CD8-positive, alpha-beta memory T cell (primary cell): ENCODE measurements around the gene C10orf90. TPM values are rescaled to one million over a fixed set of nuclear protein-coding genes. Genes with fewer than 3 reads are reported as not detected.

ENCODE experiments used
- CTCF ChIA-PET: fragments of 350-600 bp; sonication (Branson Sonifier 250); formaldehyde crosslinking; loops from one replicate; lab custom pipeline; 2021; ENCODE audit warnings: antibody characterized with exemption; lab: Charles Lee
- POLR2A ChIA-PET: fragments of 350-600 bp; sonication (Branson Sonifier 250); formaldehyde crosslinking; loops from one replicate; lab custom pipeline; 2021; ENCODE audit warnings: antibody characterized with exemption; lab: Charles Lee
- DNase-seq, 5 donors: peaks; one replicate each; pipeline versions ENCODE4 v3.0.0 to v3.0.0-alpha.2; 2020 to 2022; ENCODE audit warnings: mixed read lengths in 1 of 5
- H3K27ac ChIP-seq: one replicate; pipeline ENCODE4 v1.7.0; 2013; ENCODE audit warnings: low read depth, mild to moderate bottlenecking, low read length, moderate library complexity
- H3K27me3 ChIP-seq: 2 replicates; pipeline ENCODE4 v1.7.0; 2013; ENCODE audit warnings: low read length, mild to moderate bottlenecking; ENCODE audit not compliant: insufficient read depth, poor library complexity, severe bottlenecking
- H3K36me3 ChIP-seq: 2 replicates; pipeline ENCODE4 v1.7.0; 2013; ENCODE audit warnings: mild to moderate bottlenecking, low read length, moderate library complexity; ENCODE audit not compliant: insufficient read depth
- H3K4me1 ChIP-seq: 2 replicates; pipeline ENCODE4 v1.7.0; 2013; ENCODE audit warnings: mild to moderate bottlenecking, low read length, moderate library complexity; ENCODE audit not compliant: insufficient read depth
- H3K4me3 ChIP-seq: 2 replicates; pipeline ENCODE4 v1.7.0; 2013; ENCODE audit warnings: mild to moderate bottlenecking, low read length
- H3K9me3 ChIP-seq: 2 replicates; pipeline ENCODE4 v1.7.0; 2013; ENCODE audit warnings: mild to moderate bottlenecking, low read length
- H3K27ac Mint-ChIP-seq, 8 donors: one replicate each; pipeline ENCODE4 v1.8.0; 2020 to 2021; ENCODE audit warnings: mixed read lengths in 8 of 8, mild to moderate bottlenecking in 6 of 8, inconsistent platforms in 3 of 8, moderate library complexity in 3 of 8
- H3K27me3 Mint-ChIP-seq, 2 donors: one replicate each; pipeline ENCODE4 v1.8.0; 2020 to 2021; ENCODE audit warnings: mixed read lengths in 2 of 2, mild to moderate bottlenecking in 1 of 2, moderate library complexity in 1 of 2
- H3K36me3 Mint-ChIP-seq, 3 donors: one replicate each; pipeline ENCODE4 v1.8.0; 2020 to 2021; ENCODE audit warnings: mixed read lengths in 3 of 3, inconsistent platforms in 1 of 3, mild to moderate bottlenecking in 1 of 3
- H3K4me1 Mint-ChIP-seq, 3 donors: one replicate each; pipeline ENCODE4 v1.8.0; 2020 to 2021; ENCODE audit warnings: mixed read lengths in 3 of 3, inconsistent platforms in 1 of 3, mild to moderate bottlenecking in 1 of 3
- H3K4me3 Mint-ChIP-seq, 7 donors: one replicate each; pipeline ENCODE4 v1.8.0; 2020 to 2021; ENCODE audit warnings: mixed read lengths in 7 of 7, mild to moderate bottlenecking in 6 of 7, moderate library complexity in 4 of 7, inconsistent platforms in 2 of 7
- H3K9me3 Mint-ChIP-seq, 5 donors: one replicate each; pipeline ENCODE4 v1.8.0; 2020 to 2022; ENCODE audit warnings: mixed read lengths in 5 of 5, mild to moderate bottlenecking in 3 of 5, moderate library complexity in 2 of 5, inconsistent platforms in 1 of 5
- polyA plus RNA-seq: library from polyadenylated mRNA; unstranded; fragments of 300-500 nt; fragmentation: Illumina TruSeq; gene quantifications from one replicate; pipeline ENCODE4 v1.2.3, GENCODE V29; 2021
- total RNA-seq, 2 experiments: library from RNA; stranded (reverse); gene quantifications; one replicate each; pipeline ENCODE4 v1.2.3, GENCODE V29; 2021

C10orf90 gene
- total and polyA plus RNA-seq, 3 experiments from 2014 or later, result not detected

DNA sequence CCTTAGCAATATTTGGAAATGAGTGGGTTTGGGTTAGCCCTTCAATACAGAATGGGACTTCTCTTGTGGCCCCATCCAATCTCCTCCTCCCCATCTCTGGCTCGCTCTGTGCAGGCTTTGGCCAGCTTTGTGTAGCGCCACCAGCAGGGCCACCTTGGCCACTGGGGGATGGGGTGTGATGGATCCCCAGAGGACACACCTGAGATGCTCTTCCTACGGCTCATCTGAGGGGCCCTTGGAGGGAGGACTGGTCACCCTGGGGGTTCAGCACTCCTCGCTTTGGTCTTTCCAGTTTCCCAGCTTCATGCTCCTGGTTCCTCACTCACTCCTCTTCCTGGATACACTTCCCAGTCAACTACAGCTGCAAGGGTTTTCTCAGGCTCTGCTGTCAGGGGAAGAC is 15.3 kb upstream of the C10orf90 start:
- H3K4me3 ChIP-seq, result no peak overlapping the region
- Mint-ChIP-seq H3K9me3 (peaks cover 0 to 2% (median 0%) of the 10 kb centered on the region in 5 donors), H3K27me3 (no peaks in the 10 kb centered on the region), H3K36me3 (no peaks in the 10 kb centered on the region), H3K27ac (no peak overlapping the region), H3K4me1 (no peaks in the 10 kb centered on the region), H3K4me3 (no peak overlapping the region)
- no peaks in the 10 kb centered on the region for H3K4me1 ChIP-seq
- no peak for DNase-seq
- ChIA-PET POLR2A (no interaction called here), CTCF (no interaction called here)
- H3K27ac ChIP-seq, result no peak overlapping the region
- no peaks in the 10 kb centered on the region for H3K36me3 ChIP-seq
- H3K27me3 ChIP-seq, result no peaks in the 10 kb centered on the region
- no peaks in the 10 kb centered on the region for H3K9me3 ChIP-seq

DNA sequence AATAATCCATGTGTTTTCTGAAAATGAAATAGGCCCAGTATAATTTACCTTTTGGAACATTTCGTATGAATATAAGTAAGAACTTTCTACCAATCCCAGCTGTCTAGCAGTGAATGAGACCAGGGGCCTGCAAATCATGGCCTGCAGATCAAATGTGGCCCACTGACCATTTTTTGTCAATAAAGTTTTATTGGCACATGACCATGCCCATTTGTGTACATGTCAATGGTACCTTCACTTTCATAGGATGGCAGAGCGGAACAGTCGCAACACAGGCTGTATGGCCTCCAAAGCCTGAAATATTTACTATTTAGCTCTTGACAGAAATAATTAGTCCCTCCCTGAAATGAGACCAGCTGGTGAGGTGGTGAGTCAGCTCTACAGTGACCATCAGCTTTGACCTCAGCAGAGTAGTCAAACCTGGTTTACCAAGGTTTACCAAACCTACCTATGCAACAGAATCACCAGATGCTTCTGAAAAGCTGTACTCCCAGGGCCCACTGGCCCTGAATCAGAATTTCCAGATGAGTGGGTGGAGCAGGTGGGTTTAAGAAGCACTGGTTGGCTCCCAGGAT is 13.8 kb upstream of the C10orf90 start:
- H3K4me3 Mint-ChIP-seq, result no peak overlapping the region
- Histone ChIP-seq H3K9me3 (no peaks in the 10 kb centered on the region), H3K36me3 (no peaks in the 10 kb centered on the region), H3K27me3 (no peaks in the 10 kb centered on the region), H3K27ac (no peak overlapping the region), H3K4me1 (no peaks in the 10 kb centered on the region), H3K4me3 (no peak overlapping the region)
- H3K9me3 Mint-ChIP-seq, result peaks cover 0 to 2% (median 0%) of the 10 kb centered on the region in 5 donors
- H3K4me1 Mint-ChIP-seq, result no peaks in the 10 kb centered on the region
- POLR2A ChIA-PET, result no interaction called here
- no peaks in the 10 kb centered on the region for H3K36me3 Mint-ChIP-seq
- CTCF ChIA-PET, result no interaction called here
- H3K27me3 Mint-ChIP-seq, result no peaks in the 10 kb centered on the region
- no peak overlapping the region for H3K27ac Mint-ChIP-seq
- no peak for DNase-seq

DNA sequence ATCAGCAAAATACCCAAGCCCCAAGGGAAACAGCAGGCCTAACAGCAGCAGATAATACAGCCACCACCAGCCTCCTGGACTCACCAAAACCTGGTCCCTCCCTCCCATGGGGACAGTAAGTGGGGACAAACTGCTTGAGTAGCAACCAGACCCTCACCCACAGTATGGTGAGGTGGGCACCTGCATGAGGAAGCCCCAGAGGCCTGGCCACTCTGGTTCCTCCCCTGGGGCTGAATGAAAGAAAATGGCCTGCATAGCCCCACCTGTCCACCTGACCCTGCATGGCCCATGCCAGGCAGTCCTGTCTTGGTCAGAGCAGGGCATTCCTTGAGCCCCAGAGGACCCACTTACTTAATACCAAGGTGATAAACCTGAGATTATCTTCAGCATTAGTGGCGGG is 13.0 kb upstream of the C10orf90 start:
- ChIA-PET CTCF (no interaction called here), POLR2A (no interaction called here)
- Histone ChIP-seq H3K9me3 (no peaks in the 10 kb centered on the region), H3K4me3 (no peak overlapping the region), H3K36me3 (no peaks in the 10 kb centered on the region), H3K27me3 (no peaks in the 10 kb centered on the region), H3K4me1 (no peaks in the 10 kb centered on the region), H3K27ac (no peak overlapping the region)
- Mint-ChIP-seq H3K27me3 (no peaks in the 10 kb centered on the region), H3K27ac (no peak overlapping the region), H3K9me3 (peaks cover 0 to 2% (median 0%) of the 10 kb centered on the region in 5 donors), H3K36me3 (no peaks in the 10 kb centered on the region), H3K4me3 (no peak overlapping the region), H3K4me1 (no peaks in the 10 kb centered on the region)
- no peak for DNase-seq

DNA sequence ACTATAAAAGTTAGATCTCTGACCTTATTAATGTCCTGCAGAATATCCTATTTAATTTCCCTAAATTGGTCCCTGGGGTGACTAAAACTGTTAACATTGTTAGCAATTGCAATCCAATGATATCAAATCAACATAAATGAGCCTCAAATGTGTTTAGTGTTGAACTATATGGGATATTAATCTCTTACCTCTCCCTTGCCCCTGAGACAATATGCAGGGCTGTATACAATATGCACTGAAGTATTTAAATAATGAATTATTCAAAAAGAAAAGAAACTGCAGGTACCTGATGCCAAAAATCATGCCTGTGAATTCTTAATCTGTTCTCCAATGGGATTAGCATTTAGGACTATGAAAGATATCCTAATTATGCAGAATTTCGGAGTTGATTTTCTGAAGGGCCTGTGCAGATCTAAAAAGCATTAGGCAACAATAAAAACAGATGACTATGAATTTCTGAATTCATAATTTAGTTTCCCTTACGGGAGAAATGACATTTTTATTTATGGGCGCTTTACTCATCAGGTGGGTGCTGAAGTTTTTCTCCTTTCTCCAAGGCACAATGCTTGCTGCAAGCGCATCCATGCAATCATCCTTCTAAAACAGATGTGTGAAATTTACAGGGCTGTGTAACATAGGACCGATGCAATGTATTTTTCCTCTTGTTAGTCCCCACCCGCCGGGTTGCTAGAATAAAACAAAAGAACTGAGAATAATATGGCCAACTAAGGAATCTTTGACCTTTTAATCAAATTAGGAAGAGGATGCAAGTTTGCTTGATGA is 5.4 kb upstream of the C10orf90 start:
- no peaks in the 10 kb centered on the region for H3K36me3 ChIP-seq
- Mint-ChIP-seq H3K36me3 (peaks cover 0 to 4% (median 0%) of the 10 kb centered on the region in 3 donors), H3K9me3 (peaks cover 0 to 9% (median 4%) of the 10 kb centered on the region in 5 donors), H3K4me1 (no peaks in the 10 kb centered on the region), H3K4me3 (no peak overlapping the region), H3K27me3 (peaks cover 0 to 2% of the 10 kb centered on the region in 2 donors), H3K27ac (no peak overlapping the region)
- no peak for DNase-seq
- H3K27me3 ChIP-seq, result no peaks in the 10 kb centered on the region
- H3K9me3 ChIP-seq, result no peaks in the 10 kb centered on the region
- no peaks in the 10 kb centered on the region for H3K4me1 ChIP-seq
- ChIA-PET POLR2A (no interaction called here), CTCF (no interaction called here)
- H3K4me3 ChIP-seq, result no peak overlapping the region
- H3K27ac ChIP-seq, result no peak overlapping the region

DNA sequence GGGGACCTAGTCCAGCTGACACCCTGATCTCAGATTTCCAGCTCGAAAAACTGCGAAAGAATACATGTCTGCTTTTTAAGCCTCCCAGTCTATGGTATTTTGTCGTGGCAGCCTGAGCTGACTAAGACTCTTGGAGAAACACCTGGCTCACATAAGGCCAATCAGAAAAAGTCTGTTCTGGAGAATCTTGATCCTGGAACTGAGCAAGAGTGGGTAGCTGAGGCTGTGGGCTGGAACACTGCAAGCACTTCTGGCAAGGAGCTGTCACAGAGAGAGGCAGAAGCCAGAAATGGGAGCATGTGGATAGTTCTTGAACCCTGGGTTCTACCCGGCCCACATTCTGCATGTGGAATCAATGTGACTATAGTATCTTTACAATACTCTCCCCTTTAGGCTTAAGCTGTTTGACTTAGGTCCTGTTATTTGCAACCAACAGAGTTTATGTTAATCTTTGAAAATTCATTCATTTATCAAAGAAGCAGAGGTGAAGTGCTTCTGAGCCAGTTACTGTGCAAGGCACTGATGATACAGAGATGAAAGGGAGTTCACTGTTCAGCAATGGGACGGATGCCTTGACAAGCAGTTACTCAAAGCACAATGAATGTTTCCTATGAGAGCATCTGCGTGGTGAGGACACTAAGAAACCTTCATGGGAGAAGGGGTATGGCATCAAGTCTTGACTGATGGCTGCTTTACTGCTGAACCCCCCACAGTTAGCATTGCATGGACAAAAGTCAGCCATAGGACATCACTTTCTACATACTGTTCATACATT is 4.4 kb upstream of the C10orf90 start:
- no peak for DNase-seq
- ChIA-PET POLR2A (no interaction called here), CTCF (no interaction called here)
- H3K27ac ChIP-seq, result no peak overlapping the region
- peaks cover 0 to 9% (median 4%) of the 10 kb centered on the region in 5 donors for H3K9me3 Mint-ChIP-seq
- H3K36me3 ChIP-seq, result no peaks in the 10 kb centered on the region
- H3K27ac Mint-ChIP-seq, result no peak overlapping the region
- no peak overlapping the region for H3K4me3 Mint-ChIP-seq
- no peaks in the 10 kb centered on the region for H3K9me3 ChIP-seq
- no peak overlapping the region for H3K4me3 ChIP-seq
- no peaks in the 10 kb centered on the region for H3K4me1 Mint-ChIP-seq
- no peaks in the 10 kb centered on the region for H3K4me1 ChIP-seq
- H3K27me3 ChIP-seq, result no peaks in the 10 kb centered on the region
- H3K36me3 Mint-ChIP-seq, result peaks cover 0 to 4% (median 0%) of the 10 kb centered on the region in 3 donors
- peaks cover 0 to 2% of the 10 kb centered on the region in 2 donors for H3K27me3 Mint-ChIP-seq

DNA sequence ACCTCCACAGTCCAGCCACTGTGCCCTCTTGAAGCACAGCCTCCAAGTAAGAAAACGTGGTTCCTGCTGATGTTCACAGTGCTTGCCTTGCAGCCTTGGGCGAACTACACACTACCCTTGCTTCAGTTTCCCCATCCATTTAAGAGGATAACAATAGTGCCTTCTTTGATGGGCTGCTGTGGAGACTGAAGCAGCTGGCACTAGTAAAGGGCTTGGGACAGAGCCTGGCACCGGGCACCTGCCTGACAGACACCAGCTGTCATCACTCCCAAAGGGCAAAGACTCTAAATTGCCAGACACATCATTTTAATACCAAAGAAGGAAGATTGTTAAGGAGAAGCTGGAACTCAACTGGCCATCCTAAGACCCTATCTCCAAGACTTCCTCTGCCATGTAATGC is 3.1 kb upstream of the C10orf90 start:
- no peaks in the 10 kb centered on the region for H3K9me3 ChIP-seq
- H3K36me3 ChIP-seq, result no peaks in the 10 kb centered on the region
- H3K4me1 Mint-ChIP-seq, result no peaks in the 10 kb centered on the region
- no peaks in the 10 kb centered on the region for H3K4me1 ChIP-seq
- H3K27me3 ChIP-seq, result no peaks in the 10 kb centered on the region
- no peak for DNase-seq
- CTCF ChIA-PET, result no interaction called here
- H3K27ac Mint-ChIP-seq, result no peak overlapping the region
- H3K4me3 Mint-ChIP-seq, result no peak overlapping the region
- H3K36me3 Mint-ChIP-seq, result peaks cover 0 to 4% (median 0%) of the 10 kb centered on the region in 3 donors
- H3K9me3 Mint-ChIP-seq, result peaks cover 0 to 9% (median 4%) of the 10 kb centered on the region in 5 donors
- no peak overlapping the region for H3K4me3 ChIP-seq
- POLR2A ChIA-PET, result no interaction called here
- peaks cover 0 to 2% of the 10 kb centered on the region in 2 donors for H3K27me3 Mint-ChIP-seq
- H3K27ac ChIP-seq, result no peak overlapping the region

DNA sequence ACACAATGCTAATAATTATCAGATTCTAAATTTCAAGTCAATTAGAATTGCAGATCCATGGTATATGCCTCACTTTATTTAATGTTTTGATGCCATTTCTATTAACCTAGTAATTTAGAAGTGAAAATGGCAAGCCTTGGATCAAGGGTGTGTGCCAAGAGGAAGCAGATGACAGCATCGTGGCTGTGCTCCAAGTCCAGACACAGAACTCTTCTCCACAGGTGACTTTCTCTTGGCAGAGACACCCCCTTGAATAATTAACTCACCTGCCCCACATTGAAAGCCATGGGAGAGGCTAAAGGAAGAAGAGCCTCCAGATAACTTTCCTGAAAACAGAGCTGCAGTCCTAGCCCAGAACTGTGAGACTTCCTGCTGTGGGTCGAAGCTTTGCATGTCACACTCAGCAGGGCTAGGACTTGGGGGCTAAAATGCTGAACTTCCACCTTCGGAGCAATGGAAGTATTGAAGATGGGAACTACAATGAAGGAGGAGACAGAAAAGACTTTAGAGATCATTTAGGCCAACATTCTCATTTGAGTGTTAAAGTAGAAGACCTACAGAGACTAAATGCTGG is 996 bp upstream of the C10orf90 start:
- Histone ChIP-seq H3K27ac (no peak overlapping the region), H3K27me3 (no peaks in the 10 kb centered on the region), H3K4me1 (no peaks in the 10 kb centered on the region), H3K36me3 (no peaks in the 10 kb centered on the region), H3K4me3 (no peak overlapping the region), H3K9me3 (no peaks in the 10 kb centered on the region)
- peaks cover 0 to 4% (median 0%) of the 10 kb centered on the region in 3 donors for H3K36me3 Mint-ChIP-seq
- no peak overlapping the region for H3K4me3 Mint-ChIP-seq
- no peak for DNase-seq
- peaks cover 0 to 2% of the 10 kb centered on the region in 2 donors for H3K27me3 Mint-ChIP-seq
- H3K27ac Mint-ChIP-seq, result no peak overlapping the region
- H3K9me3 Mint-ChIP-seq, result peaks cover 0 to 11% (median 4%) of the 10 kb centered on the region in 5 donors
- ChIA-PET POLR2A (no interaction called here), CTCF (no interaction called here)
- no peaks in the 10 kb centered on the region for H3K4me1 Mint-ChIP-seq

DNA sequence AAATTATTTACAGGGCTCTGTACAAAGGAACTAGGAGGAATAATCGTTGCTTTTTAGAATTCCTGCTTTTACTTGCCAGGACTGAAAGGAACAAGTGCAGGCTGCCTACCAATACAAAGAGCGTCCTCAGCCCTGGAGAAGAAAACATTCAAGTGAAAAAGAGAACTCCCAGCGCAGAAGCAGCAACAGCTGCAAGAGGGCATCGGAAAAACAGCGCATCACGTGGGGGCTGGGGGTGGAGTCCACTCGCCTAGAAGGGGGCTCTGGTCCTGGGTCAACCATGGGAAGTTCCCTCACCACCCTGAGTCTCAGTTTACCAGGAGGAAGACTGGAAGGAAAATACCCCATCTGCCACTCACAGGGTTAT is 385 bp upstream of the C10orf90 start:
- no peak overlapping the region for H3K27ac ChIP-seq
- DNase-seq, result no peak
- H3K4me1 Mint-ChIP-seq, result no peaks in the 10 kb centered on the region
- H3K4me3 Mint-ChIP-seq, result no peak overlapping the region
- H3K27me3 Mint-ChIP-seq, result peaks cover 0 to 2% of the 10 kb centered on the region in 2 donors
- H3K9me3 ChIP-seq, result no peaks in the 10 kb centered on the region
- POLR2A ChIA-PET, result no interaction called here
- H3K36me3 ChIP-seq, result no peaks in the 10 kb centered on the region
- CTCF ChIA-PET, result no interaction called here
- no peak overlapping the region for H3K4me3 ChIP-seq
- H3K36me3 Mint-ChIP-seq, result peaks cover 0 to 4% (median 0%) of the 10 kb centered on the region in 3 donors
- no peaks in the 10 kb centered on the region for H3K27me3 ChIP-seq
- H3K9me3 Mint-ChIP-seq, result peaks cover 0 to 11% (median 4%) of the 10 kb centered on the region in 5 donors
- no peak overlapping the region for H3K27ac Mint-ChIP-seq
- no peaks in the 10 kb centered on the region for H3K4me1 ChIP-seq
